GM13977 (cell line): ENCODE data around the gene IL5.

ENCODE experiments used
- DNase-seq: peaks from one replicate; pipeline ENCODE4 v3.0.0; 2012; ENCODE audit warnings: low spot score
- CTCF ChIP-seq: IDR thresholded peaks from 2 replicates; pipeline ENCODE4 v1.5.1; 2012; ENCODE audit warnings: mild to moderate bottlenecking, control low read depth; ENCODE audit not compliant: insufficient read depth; ENCODE audit errors: extremely low read depth, missing control alignments
- in situ Hi-C: fragments of 300-500 bp; cut with MboI; formaldehyde crosslinking; loops from one replicate; pipeline ENCODE4 v1.12.0; 2022; ENCODE audit warnings: low sequenced_read_pairs, low pct_unique_long_range_greater_than_20kb, mixed read lengths, inconsistent platforms; ENCODE audit not compliant: unreplicated experiment

The IL5 gene

DNA sequence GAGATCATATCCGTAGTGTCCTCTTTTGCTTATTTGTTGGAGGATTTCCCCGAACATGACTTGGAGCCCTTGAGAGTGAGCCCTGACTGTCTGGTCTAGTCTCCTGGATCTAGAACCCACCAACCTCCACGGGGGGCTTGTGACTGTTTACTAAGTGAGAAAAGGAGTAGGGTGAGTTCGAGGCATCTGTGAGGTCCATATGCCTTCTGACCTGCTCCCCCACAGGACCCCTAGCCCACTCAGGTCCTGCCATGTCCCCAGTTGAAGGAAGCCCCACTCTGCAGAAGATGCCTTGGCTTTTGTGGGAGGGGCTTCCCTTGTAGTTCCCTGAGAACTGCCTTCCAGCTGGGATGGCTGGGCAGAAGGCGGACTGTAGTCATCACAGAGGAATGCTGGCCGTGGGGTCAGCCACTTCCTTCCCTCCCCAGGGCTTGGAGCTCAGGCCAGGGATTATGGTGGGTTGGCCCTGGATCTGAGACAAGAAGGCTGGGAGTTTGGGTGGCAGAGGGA lies 45.8 kb downstream of the IL5 start:
- no peak for TF ChIP-seq CTCF
- DNase-seq, result no peak
- in situ Hi-C loops, result loop anchor here (10.0 kb wide), 1 partner anchor 113 kb away; no protein-coding TSS in a partner anchor

DNA sequence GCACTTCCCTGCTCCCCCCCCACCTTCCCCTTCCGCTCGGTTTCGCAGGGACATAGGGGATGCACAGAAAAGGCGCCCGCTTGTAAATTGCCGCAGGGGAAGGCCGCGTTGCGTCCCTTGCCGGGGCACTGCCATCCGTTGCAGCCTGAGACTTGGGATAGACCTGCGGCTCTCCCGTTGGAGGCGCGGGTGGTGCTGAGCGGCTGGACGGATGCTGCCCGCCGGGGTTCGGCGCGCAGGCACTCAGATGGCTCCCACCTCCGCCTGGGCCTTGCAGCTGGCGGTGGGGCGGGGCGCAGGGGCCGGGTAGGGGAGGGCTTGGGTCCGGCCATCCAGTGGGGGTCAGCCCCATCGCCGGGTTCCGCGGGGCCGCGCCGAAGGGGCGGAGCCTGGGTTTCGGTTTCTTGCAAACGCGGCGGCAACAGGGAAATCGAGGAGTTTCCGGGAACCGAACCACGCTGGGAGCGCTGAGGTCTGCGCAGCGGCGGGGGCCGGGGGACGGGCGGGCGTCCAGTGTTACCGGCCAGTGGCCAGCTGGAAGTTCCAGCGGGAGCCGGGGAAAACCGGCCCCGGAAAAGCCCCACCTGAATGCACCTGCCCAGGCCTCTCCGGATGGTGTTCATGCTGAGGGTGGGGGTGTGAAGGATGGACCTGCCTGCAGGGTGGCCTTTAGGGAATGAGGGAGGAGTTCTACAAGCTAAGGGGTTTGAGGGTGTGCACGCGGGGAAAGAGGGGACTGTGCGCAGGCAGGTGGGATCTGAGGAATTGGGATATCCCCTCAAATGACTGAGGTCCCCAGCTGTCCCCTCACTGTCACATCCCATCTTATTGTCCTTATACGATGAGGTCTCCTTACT lies 46.5 kb downstream of the IL5 start:
- peak; percentile 88 for DNase-seq
- no peak for TF ChIP-seq CTCF
- in situ Hi-C loops, result loop anchor here (10.0 kb wide), 1 partner anchor 112 kb away; no protein-coding TSS in a partner anchor

- DNase-seq, result peak; percentile 76
- in situ Hi-C loops, result loop anchor here (10.0 kb wide), 1 partner anchor 111 kb away; no protein-coding TSS in a partner anchor
- TF ChIP-seq CTCF, result no peak
Observed at GRCh38 chr5:132496191-132496630, 47.1 kb downstream of the IL5 start.

- no peak for TF ChIP-seq CTCF
- in situ Hi-C loops, result loop anchor here (10.0 kb wide), 1 partner anchor 111 kb away; no protein-coding TSS in a partner anchor
- peak; percentile 84 for DNase-seq
Observed at GRCh38 chr5:132495667-132496190, 47.6 kb downstream of the IL5 start.

- in situ Hi-C loops, result loop anchor here (10.0 kb wide), 1 partner anchor 109 kb away; no protein-coding TSS in a partner anchor
- no peak for DNase-seq
Observed at GRCh38 chr5:132493821-132494220, 49.5 kb downstream of the IL5 start.

More at GRCh38 chr5:132493821-132494220, 49.5 kb downstream of the IL5 start:
- no peak for TF ChIP-seq CTCF
